Epithelial cell of esophagus (primary cell): ENCODE results near the gene MAFF.

ENCODE experiments used
- DNase-seq: peaks from one replicate; pipeline ENCODE4 v3.0.0; 2010; ENCODE audit warnings: low read depth
- H3K4me3 ChIP-seq: 2 replicates; pipeline ENCODE4 v1.5.1; 2011; ENCODE audit warnings: mild to moderate bottlenecking, low read length, control low read depth
- CTCF ChIP-seq: IDR thresholded peaks from 2 replicates; pipeline ENCODE4 v1.5.1; 2011; ENCODE audit warnings: low read depth, mild to moderate bottlenecking, low read length, control low read depth, inconsistent platforms; ENCODE audit not compliant: insufficient read depth; ENCODE audit errors: missing control alignments

MAFF gene

GRCh38 chr22:38243007-38243765 lies 41.4 kb downstream of the MAFF start:
- TF ChIP-seq CTCF: no peak
- peak; percentile 47 for DNase-seq

GRCh38 chr22:38244106-38244505 lies 42.3 kb downstream of the MAFF start:
- DNase-seq: peak; percentile 52
- no peak for TF ChIP-seq CTCF
- no peak overlapping the region for H3K4me3 ChIP-seq

More at GRCh38 chr22:38243007-38243765, 41.4 kb downstream of the MAFF start:
- no peak overlapping the region for H3K4me3 ChIP-seq

GRCh38 chr22:38246046-38246658 lies 44.4 kb downstream of the MAFF start:
- no peak for TF ChIP-seq CTCF
- no peak overlapping the region for H3K4me3 ChIP-seq
- DNase-seq: no peak

GRCh38 chr22:38246692-38247091 lies 44.9 kb downstream of the MAFF start:
- TF ChIP-seq CTCF: no peak
- no peak overlapping the region for H3K4me3 ChIP-seq
- no peak for DNase-seq

- no peak for DNase-seq
- no peak for TF ChIP-seq CTCF
- H3K4me3 ChIP-seq: no peak overlapping the region
Measured at GRCh38 chr22:38247713-38248112, 45.9 kb downstream of the MAFF start.

- H3K4me3 ChIP-seq: no peak overlapping the region
- no peak for TF ChIP-seq CTCF
- no peak for DNase-seq
Measured at GRCh38 chr22:38248280-38248679, 46.5 kb downstream of the MAFF start.

- no peak overlapping the region for H3K4me3 ChIP-seq
- no peak for TF ChIP-seq CTCF
- DNase-seq: no peak
Measured at GRCh38 chr22:38249301-38249700, 47.5 kb downstream of the MAFF start.
